Measurements from ENCODE around the gene ZKSCAN8.

Gene ZKSCAN8

DNA sequence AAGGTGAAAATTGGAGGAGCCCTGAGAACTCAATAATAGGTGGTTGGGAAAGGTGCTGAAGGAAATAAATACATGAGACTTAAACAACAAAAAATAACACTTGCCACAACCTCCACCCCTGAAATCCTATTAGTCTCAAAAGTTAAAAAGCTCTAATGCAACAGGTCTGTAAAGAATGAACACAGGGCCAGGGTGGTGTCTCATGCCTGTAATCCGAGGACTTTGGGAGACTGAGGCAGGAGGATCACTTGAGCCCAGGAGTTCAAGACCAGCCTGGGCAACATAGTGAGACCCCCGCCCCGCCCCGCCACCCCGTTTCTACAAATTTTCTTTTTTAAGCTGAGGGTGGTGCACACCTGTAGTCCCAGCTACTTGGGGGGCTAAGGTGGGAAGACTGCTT, 1.1 kb upstream of the ZKSCAN8 start:
- no peak for DNase-seq

DNA sequence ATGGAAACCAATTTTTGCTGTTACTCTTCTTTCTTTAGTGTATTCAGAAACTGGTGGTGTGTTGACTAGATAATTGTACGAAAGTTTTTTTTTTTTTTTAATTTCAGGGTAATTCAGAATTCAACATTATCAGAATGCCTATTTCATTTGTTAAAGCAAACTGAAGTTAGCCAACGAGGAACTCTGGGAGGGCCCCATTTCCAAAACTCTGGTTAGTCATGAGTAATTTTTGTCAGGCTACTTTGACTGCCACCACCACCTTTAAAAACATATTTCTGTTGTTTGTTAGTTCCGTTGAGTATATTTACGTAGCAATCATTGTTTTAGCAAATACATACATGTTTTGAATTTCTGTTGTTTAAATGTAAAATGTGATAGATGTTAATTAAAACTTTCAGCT, 763 bp downstream of the ZKSCAN8 start:
- DNase-seq, result no peak

DNA sequence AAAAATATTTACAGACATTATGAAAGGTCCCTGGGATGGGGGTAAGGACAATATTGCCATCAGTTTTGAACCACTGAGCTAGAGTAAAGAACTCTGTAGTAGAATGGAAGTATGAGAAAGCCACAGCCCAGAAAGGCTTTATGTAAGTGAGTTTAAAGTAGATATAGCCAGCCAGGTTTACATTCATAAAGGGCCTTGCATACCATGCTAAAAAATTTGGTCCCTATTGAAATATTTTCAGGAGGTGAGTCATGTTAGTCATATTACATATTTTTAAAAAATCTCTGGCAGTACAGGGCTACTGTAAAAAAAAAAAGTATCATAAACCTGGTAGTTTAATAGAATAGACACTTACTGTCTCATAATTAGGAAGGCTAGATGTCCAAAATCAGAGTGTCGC, 3.5 kb downstream of the ZKSCAN8 start:
- DNase-seq, result no peak

DNA sequence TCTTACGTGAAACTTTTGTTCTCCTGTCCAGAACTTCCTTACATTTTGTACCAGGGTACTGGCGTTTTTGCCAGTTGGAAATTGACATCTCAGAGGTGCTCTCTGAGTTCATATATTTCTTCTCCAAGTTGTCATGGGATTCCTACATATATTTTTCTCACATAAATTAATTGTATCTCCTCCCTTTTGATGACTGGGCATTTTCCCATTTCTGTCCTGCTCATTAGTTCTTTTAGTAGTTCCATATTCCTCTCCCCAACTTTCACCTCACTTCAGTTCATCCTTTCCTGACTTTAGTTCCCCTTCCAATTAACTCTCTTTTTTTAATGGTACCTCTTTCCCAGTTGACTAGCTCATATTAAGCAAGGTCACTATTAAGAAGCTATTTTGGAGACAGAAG, 10.8 kb downstream of the ZKSCAN8 start:
- no peak for DNase-seq

DNA sequence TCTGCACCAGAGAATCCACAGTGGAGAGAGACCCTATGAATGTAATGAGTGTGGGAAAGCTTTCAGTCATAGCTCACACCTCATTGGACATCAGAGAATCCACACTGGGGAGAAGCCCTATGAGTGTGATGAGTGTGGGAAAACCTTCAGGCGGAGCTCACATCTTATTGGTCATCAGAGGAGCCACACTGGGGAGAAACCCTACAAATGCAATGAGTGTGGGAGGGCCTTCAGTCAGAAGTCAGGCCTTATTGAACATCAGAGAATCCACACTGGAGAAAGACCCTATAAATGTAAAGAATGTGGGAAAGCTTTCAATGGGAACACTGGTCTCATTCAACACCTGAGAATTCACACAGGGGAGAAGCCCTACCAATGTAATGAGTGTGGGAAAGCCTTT, 11.9 kb downstream of the ZKSCAN8 start:
- DNase-seq, result no peak

DNA sequence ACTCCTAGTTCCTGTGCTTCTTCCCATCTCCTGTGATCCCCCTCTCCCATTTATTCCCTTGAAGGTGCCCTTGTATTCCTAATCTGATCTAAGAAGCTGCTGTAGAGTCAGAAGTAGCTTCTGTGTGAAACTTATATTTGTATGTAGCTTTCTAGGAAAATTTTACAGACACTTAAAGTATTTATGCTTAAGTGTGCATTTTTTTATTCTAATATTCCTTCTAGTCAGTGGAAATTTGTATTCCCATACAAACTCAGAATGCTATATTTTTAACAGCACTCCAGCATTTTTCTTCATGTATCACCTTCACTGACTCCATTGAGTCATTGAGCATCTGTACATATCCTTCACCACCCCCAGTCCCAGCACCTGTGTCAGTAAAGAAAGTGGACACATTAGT, 12.7 kb downstream of the ZKSCAN8 start:
- no peak for DNase-seq

DNA sequence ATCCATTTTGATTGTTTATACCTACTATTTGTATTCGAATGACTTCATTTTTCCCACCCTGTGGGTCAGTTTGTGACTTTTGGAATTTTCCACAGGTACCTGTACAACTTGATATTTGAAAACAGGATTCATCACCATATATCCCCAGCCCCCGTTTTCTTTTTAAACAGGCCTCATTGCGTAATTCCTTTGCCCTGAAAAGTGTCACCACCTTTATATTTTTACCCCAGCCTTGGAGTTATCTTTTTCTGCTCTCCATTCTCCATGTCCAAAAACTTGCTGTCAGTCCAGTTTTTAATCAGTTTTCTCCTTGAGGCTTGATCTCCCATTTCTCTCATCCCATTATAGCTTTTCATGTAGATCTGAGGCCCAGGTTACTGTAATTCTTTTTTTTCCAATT, 16.6 kb downstream of the ZKSCAN8 start:
- DNase-seq, result no peak

DNA sequence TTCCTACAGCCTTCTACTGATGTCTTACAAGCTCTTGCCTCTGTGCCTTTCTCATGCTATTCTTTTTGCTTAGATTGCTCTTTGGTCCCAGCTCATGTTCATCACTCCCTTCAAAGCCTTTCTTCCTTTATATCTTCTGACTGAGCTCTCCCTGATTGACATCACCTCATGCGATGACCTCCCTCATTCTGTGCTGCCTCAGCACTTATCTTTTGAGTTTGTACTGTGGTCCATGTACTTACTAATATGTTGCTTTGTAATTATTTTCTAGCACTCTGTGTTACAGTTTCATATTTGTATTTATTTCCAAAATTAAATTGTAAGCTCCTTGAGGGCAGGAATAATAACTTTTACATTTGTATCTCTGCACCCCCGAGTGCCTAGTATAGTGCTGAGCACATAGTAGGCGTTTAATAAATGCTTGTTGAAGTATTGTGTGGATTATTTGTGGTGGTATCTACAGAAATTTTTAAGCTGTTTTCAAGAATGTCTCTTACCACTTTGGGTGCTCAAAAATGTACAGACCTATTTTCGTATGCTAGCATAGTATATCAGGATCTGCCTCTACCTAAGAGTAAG, 17.4 kb downstream of the ZKSCAN8 start:
- no peak for DNase-seq

DNA sequence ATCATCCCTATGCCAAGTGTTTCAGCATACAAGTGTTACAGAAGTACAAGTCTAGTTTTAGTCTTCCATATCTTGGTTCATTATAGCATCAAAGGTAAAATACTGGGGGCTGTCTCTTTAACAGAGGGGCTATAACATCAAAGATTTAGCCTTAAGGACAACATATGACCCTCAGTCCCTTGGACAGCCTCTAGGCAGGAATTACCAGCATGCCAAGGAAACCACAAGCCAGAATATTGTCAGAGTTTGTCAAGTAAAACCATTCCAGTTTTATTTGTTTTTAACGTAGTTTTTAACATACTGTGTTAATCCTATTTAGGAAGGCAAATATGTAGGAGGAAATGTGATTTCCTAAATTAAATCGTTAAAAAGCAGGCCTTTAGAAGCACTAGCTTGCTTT, 18.6 kb downstream of the ZKSCAN8 start:
- no peak for DNase-seq

DNA sequence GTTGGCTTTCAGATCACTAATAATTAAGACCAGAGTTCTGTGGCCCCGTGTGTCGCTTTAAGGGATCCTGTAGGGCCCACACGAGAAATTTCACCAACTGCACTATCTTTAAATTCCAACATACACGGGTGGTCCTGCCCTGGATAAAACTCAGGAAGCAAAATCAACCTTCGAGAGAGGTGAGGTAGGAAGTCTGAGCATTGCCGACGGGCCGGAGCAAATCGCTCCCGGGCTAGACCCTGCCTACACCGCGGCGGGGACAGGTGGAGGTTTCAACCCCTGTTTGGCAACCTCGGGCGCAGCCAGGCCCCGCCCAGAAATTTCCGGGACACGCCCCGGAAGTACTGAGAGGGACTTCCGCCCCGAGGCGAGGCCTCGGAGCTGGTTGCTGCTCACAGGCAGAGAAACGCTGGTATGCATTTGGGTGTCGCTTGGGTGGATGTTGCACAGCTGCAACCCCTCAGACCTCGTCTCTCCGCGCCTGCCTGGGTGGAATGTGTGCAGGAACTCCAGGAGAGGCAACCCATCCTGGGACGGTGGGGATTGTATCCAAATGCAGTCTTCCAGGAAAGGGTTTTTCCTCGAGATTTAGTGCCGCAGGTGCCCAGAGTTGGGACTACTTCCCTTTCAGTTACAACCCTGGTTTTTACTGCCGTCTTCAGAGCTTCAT, 19.9 kb downstream of the ZKSCAN8 start:
- DNase-seq, result peak; percentile 96

DNA sequence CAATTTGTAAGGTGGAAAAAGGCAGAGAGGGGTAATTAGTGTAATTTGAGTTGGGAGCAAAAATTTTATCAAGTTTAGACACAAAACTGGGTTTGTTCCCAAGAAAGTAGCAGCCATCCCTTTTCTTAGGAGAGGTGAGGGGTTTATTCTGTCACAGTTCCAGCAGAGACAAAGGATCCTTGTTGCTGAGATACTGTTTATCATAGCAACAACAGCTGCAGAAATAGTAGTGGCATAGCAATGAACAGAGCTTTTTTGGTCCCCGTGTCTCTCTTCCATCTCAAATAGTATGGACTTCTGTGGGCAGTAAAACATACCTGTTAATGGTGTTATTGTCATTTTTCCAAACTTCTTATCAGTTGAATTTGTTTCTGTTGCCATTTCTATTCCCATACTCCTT, 23.9 kb downstream of the ZKSCAN8 start:
- DNase-seq, result no peak

DNA sequence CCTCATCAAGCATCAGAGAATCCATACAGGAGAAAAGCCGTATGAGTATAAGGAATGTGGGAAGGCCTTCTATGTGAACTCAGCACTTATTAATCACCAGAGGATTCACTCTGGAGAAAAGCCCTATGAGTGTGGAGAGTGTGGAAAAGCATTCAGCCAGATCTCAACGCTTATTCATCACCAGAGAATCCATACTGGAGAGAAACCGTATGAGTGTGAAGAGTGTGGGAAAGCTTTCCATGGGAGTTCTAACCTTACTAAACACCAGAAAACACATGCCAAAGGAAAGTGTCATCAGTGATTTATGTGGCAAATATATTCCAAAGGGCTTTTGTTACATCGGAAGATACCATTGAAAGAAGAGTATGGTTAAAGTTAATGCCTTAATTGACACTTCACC, 25.4 kb downstream of the ZKSCAN8 start:
- DNase-seq, result no peak

DNA sequence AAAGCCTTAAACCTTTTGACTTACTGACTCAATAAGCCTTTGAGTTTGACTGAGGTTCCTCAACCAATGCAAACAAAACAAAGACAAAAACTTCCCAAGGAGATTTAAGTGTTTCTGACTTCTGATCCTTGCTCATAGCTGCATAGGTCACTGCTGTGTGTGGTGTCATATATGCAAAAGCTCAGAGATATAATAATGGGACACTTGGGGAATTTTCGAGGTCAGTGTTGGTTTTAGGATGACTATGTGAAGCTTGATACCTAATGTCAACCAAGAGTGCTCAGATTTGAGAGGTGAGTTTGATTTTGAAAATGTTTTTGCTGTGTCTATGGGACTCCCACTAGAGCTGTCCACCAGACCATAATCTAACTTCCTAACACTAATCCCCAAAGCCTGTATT, 26.2 kb downstream of the ZKSCAN8 start:
- DNase-seq, result no peak

DNA sequence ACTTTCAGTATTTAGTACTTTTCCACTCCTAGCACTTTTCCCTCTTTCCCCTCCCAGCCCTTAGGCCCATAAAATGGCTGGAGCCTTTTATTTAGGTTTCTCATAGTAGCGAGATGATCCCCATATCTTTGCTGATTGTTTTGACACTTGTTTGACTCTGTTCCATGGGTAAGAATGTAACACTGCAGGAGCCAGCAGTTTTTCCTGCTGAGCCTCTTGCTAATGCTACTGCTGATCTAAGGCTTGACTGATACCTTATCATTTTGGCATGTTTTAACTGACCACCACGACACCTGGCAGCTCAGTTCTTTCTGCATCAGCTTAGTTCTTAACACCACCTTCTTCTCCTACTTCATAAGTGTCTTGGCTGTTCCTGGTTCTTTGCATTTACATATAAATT, 29.6 kb downstream of the ZKSCAN8 start:
- DNase-seq, result no peak

DNA sequence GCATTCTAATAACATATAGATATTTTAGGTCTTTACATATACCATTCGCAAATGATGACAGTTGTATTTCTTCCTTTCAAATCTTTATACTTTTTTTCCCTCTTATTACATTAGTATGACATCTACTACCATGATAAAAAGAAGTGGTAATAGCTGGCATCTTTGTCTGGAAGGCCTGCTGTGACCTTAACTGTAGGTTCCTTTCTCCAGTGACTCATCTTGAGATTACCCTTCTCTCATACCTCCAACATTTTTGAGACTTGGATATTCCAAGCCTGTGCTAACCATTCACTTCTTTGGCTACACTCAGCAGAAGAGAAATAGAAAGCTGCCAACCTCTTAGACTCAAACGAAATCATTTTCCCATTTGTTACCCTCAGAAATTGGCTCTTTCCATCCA, 30.3 kb downstream of the ZKSCAN8 start:
- no peak for DNase-seq

DNA sequence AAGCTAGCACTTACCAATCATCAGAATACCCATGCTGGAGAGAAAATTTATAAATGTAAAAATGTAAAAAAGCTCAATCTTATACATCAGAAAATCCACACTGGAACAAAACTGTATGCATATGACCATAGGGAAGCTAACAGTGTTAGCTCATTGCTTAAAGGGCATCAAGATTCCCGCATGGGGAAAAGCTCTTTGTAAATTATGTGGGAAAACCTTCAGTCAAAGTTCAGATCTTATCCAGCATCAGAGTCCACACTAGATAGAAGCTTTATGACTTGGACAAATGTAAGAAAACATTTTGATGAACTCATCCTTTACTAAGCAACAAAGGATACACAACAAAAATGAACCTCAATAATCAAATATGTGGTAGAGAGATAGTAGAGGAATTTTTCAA, 34.7 kb downstream of the ZKSCAN8 start:
- DNase-seq, result no peak

DNA sequence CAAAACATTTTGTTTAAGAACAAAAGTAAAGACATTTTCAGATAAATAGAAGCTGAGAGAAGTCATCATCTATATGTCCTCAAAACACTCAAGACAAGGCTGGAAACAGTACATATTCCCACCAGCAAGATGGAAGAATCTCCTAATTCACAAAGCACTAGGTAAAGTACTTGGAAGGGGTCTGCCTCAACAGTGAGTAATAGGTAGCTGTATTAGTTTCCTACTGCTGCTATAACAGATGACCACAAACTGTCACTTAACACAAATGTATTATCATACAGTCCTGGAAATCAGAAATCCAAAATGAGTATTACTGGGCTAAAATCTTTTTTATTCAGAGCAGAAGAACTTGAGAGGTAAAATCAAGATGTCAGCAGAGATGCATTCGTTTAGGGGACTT, 40.6 kb downstream of the ZKSCAN8 start:
- DNase-seq, result no peak

DNA sequence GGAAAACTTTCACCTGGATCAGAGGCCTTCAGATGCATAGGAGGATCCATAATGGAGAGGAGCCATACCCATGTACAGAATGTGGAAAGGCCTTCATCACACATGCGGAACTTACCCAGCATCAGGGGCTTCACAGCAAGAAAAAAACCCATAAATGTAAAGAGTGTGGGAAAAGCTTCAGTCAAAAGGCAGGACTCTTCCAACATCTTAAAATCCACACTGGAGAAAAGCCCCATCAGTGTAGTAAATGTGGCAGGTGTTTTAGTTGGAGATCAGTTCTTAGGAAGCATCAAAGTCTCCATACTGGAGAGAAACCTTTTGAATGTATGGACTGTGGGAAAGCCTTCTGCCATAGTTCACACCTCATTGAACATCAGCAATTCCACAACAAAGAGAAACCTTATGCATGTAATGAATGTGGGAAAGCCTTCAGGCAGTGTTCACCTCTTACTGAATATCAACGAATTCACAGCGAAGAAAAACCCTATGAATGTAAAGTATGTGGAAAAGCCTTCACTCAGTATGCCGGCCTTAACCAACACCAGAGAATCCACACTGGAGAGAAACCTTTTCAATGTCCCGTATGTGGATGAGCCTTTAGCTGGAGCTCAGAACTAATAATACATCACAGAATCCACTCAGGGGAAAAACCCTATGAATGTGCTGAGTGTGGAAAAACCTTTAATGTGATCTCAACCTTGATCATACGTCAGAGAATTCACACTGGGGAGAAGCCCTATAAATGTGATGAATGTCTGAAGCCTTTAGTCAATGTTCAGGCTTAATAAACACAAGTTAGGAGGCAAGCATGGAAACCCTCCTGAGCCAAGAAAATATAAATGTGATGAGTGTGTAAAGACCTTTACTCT, 46.7 kb downstream of the ZKSCAN8 start:
- no peak for DNase-seq

DNA sequence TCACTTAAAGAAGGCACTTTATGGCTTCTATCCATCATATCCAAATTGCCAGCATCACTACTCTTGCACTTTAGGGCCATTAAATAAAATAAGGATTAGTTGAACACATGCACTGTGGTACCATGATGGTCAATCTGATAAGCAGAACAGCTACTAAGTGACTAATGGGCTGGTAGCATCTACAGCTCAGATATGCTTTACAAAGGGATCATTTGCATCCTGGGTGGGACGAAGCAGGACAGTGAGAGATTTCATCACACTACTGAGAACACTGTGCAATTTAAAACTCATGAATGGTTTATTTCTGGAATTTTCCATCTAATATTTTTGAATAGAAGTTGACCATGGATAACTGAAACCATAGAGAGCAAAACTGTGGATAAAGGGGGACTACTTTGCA, 58.3 kb downstream of the ZKSCAN8 start:
- DNase-seq, result no peak

DNA sequence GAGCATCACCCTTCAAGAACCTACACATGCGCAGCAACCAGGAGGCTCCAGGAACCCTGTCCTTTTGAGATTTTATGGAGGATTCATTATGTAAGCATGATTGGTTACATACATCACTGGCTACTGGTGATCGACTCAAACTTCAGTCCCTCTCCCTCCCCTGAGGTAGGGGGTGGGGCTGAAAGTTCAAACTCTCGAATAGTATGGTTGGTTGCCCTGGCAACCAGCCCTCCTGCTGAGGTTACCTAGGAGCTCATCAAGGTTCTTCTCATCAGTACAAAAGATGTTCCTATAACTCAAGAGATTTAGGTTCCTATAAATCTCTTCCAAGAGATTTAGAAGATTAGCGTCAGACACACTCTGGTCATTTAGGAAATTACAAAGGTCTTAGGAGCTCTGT, 61.5 kb downstream of the ZKSCAN8 start:
- DNase-seq, result no peak

DNA sequence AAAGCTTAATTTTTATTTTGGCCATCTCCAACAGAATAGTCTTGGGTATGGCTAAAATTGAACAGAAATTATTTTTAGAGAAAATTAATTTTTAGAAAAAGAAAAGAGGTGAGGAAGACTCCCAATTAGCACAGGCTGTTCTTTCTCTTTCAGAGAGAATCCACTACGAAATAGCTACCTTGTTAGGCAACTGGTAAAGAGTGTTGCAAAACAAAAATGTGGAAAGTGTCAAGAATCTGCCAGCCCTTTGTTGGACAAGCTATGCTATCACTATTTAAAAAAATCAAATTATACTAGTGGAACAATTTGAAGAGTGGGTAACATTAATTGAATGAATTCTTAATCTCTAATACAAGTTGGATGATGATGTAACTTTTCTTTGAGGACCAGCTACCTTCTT, 64.2 kb downstream of the ZKSCAN8 start:
- DNase-seq, result no peak

DNA sequence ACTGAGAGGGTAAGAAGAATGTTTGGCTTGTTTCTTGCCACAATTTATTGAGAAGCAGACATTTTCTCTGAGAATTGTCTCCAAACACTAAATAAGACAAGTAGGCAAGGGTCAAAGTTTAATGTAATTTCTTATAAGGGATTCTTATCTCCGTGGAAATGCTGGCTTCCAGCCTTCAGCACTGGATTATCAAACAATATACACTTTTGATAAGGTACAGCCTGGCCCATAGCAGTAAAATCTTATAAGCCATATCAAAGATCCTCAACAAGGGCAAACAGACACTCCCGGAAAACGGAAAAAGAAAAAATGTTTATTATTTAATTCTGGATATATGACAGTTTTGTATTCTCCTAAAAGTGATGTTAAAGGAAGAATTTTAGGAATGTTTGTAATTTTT, 64.8 kb downstream of the ZKSCAN8 start:
- no peak for DNase-seq

DNA sequence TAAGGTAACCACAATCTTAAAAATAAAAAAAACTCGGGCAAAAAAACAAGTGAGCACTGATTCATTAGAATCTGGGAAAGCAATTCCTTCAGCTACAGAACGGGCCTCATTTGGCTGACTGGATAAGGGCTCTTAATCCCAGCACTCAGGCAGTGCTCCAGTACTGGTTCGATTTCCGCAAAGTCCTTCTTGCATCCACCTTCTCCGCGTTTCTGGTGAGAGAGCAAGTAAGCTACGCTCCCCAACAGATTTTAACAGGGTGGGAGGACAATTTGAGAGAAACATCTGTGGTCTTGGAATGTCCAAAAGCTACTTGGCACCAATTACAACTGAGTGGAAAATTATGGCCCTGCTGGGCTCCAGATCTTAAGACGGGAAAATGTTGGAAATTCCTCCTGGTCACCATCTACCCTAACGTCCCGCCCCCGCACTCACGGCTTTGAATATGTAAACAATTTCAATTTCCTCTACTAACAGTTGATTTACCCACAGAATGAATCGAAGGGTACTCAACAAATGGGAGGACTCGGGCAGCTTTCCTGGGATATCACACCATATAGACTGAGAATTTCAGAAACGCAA, 65.3 kb downstream of the ZKSCAN8 start:
- no peak for DNase-seq

DNA sequence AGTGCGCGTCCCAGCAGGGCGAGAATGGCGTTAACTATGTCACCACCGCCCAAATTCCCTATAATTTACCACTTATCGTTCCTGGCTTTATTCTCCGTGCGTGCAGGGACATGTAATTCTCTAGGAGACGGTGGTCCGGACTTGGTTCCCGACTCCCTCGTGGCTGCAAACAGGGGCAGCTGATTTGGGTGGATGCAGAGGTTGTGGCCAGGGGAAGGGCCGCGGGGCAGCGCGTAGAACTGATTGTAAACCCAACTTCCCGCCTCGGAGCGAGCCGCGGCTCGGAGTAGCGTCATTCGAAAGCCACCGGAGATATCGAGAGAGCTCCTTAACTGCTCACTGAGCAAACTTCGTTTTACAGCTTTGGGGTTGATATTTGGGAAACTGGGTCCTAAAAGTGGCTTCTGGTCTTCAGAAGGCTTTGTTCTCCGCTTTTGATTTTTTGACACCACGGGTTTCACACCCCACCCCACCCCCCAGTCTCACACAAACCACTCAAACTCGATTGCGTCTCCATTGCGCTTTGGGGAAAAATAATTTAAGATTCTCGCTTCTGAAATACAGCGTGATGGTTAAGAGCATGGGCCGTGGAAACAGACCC, 65.9 kb downstream of the ZKSCAN8 start:
- DNase-seq, result no peak

Measured in activated CD8-positive, alpha-beta memory T cell treated with anti-CD3 and anti-CD28 coated beads for 24 hours (primary cell).